HepG2 (cell line): Measurements from ENCODE around the gene ABCG2. TPM values are rescaled to one million over a fixed set of nuclear protein-coding genes. Genes with fewer than 3 reads are reported as not detected.

Experiments used
- CREB1 ChIP-seq, 2 experiments: fragments of 450-650 bp in 1 of 2; IDR thresholded peaks; 2 replicates each; pipeline ENCODE4 v1.6.1; 2016 to 2017; ENCODE audit warnings: control low read depth in 1 of 2, mild to moderate bottlenecking in 1 of 2, missing compliant biosample characterization in 1 of 2, missing genetic modification characterization in 1 of 2
- ELF1 ChIP-seq: sonication (generic); formaldehyde crosslinking; IDR thresholded peaks from 2 replicates; pipeline ENCODE4 v1.4.0; 2020; ENCODE audit warnings: missing genetic modification reagents
- ELF3 ChIP-seq: IDR thresholded peaks from 2 replicates; pipeline ENCODE4 v1.6.1; 2016; ENCODE audit warnings: missing genetic modification reagents, missing compliant biosample characterization
- HMGA1 ChIP-seq: sonication (generic); formaldehyde crosslinking; conservative IDR thresholded peaks from 2 replicates; pipeline ENCODE4 v1.4.0; 2020; ENCODE audit warnings: missing genetic modification reagents
- HNF4A ChIP-seq: sonication (generic); formaldehyde crosslinking; IDR thresholded peaks from 2 replicates; pipeline ENCODE4 v1.4.0; 2020; ENCODE audit warnings: missing genetic modification reagents
- JUN ChIP-seq: sonication (generic); formaldehyde crosslinking; IDR thresholded peaks from 2 replicates; pipeline ENCODE4 v1.4.0; 2020; ENCODE audit warnings: mild to moderate bottlenecking, missing genetic modification reagents
- MED8 ChIP-seq: sonication (generic); formaldehyde crosslinking; IDR thresholded peaks from 2 replicates; pipeline ENCODE4 v1.8.1; 2023; ENCODE audit warnings: mild to moderate bottlenecking, missing genetic modification reagents; ENCODE audit not compliant: insufficient replicate concordance
- MXD1 ChIP-seq: sonication (generic); formaldehyde crosslinking; IDR thresholded peaks from 2 replicates; pipeline ENCODE4 v1.4.0; 2020; ENCODE audit warnings: mild to moderate bottlenecking, missing genetic modification reagents
- MXD3 ChIP-seq: IDR thresholded peaks from 2 replicates; pipeline ENCODE4 v1.6.1; 2016; ENCODE audit warnings: mild to moderate bottlenecking, missing biosample characterization, missing genetic modification reagents
- MYC ChIP-seq: sonication (generic); formaldehyde crosslinking; IDR thresholded peaks from 2 replicates; pipeline ENCODE4 v1.9.0; 2021; ENCODE audit warnings: missing genetic modification reagents, borderline replicate concordance
- NFAT5 ChIP-seq: sonication (generic); formaldehyde crosslinking; IDR thresholded peaks from 2 replicates; pipeline ENCODE4 v1.4.0; 2020; ENCODE audit warnings: missing genetic modification reagents
- ZBTB46 ChIP-seq: sonication (generic); formaldehyde crosslinking; IDR thresholded peaks from 2 replicates; pipeline ENCODE4 v1.4.0; 2020; ENCODE audit warnings: mild to moderate bottlenecking, missing genetic modification reagents, borderline replicate concordance
- ZMAT5 ChIP-seq: sonication (generic); formaldehyde crosslinking; IDR thresholded peaks from 2 replicates; pipeline ENCODE4 v1.5.0; 2020; ENCODE audit warnings: mild to moderate bottlenecking, low read depth, missing genetic modification reagents, borderline replicate concordance
- ZMYM3 ChIP-seq: sonication (generic); formaldehyde crosslinking; IDR thresholded peaks from 2 replicates; pipeline ENCODE4 v1.5.1; 2020; ENCODE audit warnings: mild to moderate bottlenecking, missing genetic modification reagents
- ZNF230 ChIP-seq: sonication (generic); formaldehyde crosslinking; IDR thresholded peaks from 2 replicates; pipeline ENCODE4 v1.4.0; 2020; ENCODE audit warnings: mild to moderate bottlenecking, missing genetic modification reagents
- ZNF530 ChIP-seq: sonication (generic); formaldehyde crosslinking; IDR thresholded peaks from 2 replicates; pipeline ENCODE4 v1.5.0; 2020; ENCODE audit warnings: low read depth, mild to moderate bottlenecking, missing genetic modification reagents
- ZNF652 ChIP-seq: IDR thresholded peaks from 2 replicates; pipeline ENCODE4 v1.6.1; 2016; ENCODE audit warnings: low read depth, borderline replicate concordance
- ZNF770 ChIP-seq: sonication (generic); formaldehyde crosslinking; IDR thresholded peaks from 2 replicates; pipeline ENCODE4 v1.5.0; 2020; ENCODE audit warnings: mild to moderate bottlenecking, missing genetic modification reagents
- ZSCAN9 ChIP-seq: IDR thresholded peaks from 2 replicates; pipeline ENCODE4 v1.6.1; 2016; ENCODE audit warnings: borderline replicate concordance
- polyA plus RNA-seq, 8 experiments: library from polyadenylated mRNA; depleted of rRNA in 3 of 8; stranded (reverse) in 7 of 8; unstranded in 1 of 8; fragments of >200 nt; fragmentation: Illumina TruSeq in 4 of 8; extraction: Trizol in 4 of 8; gene quantifications; 2 replicates each; pipeline versions ENCODE4 v1.2.1 to v1.2.3, GENCODE V29; 2011 to 2016; ENCODE audit warnings: low read depth in 4 of 8, missing spikeins in 1 of 8, mixed read lengths in 1 of 8; ENCODE audit not compliant: insufficient read depth in 1 of 8
- total RNA-seq, 5 experiments: library from RNA; depleted of rRNA; stranded (reverse); fragments of >200 nt; fragmentation: Illumina TruSeq; extraction: Trizol; gene quantifications; 2 replicates each; pipeline ENCODE4 v1.2.3, GENCODE V29; 2016; ENCODE audit warnings: low read depth in 1 of 5

The ABCG2 gene
- total and polyA plus RNA-seq, 2 of the 13 experiments (the other 11 are each of a cell fraction or from before 2014, with no cell fraction given), result 10.0 to 15.7 TPM

- TF ChIP-seq ZNF770, result no peak
- 0 out of 2 replicates have a peak, but pooled peaks have one; percentile 58 for TF ChIP-seq JUN (CRISPR knock-in tag)
- no peak for TF ChIP-seq MED8
- TF ChIP-seq ZNF530 (CRISPR knock-in tag), result no peak
- no peak for TF ChIP-seq MXD1 (CRISPR knock-in tag)
- peak; percentile 65; the same call in 1 of the 2 replicates for TF ChIP-seq ZMYM3
- peak; percentile 64; the same call in 1 of the 2 replicates for TF ChIP-seq ZNF652 (CRISPR knock-in tag)
- no peak for TF ChIP-seq MXD3 (CRISPR knock-in tag)
- no peak for TF ChIP-seq CREB1 (IDR thresholded peaks at IDR 0.05)
- TF ChIP-seq CREB1 (CRISPR knock-in tag; IDR thresholded peaks at IDR 0.05), result peak; percentile 67
- TF ChIP-seq ELF3 (CRISPR knock-in tag), result peak; percentile 71
- TF ChIP-seq ZNF230, result peak; percentile 12; the same call in 1 of the 2 replicates
- TF ChIP-seq MYC (CRISPR knock-in tag), result peak; percentile 55; the same call in 1 of the 2 replicates
- no peak for TF ChIP-seq NFAT5 (CRISPR knock-in tag)
- peak; percentile 76 for TF ChIP-seq ZSCAN9 (CRISPR knock-in tag)
- TF ChIP-seq HNF4A (CRISPR knock-in tag), result peak; percentile 98
- TF ChIP-seq ELF1 (CRISPR knock-in tag), result peak; percentile 27; the same call in 1 of the 2 replicates
- TF ChIP-seq HMGA1 (CRISPR knock-in tag), result no peak
- no peak for TF ChIP-seq ZBTB46
- no peak for TF ChIP-seq ZMAT5
Measured at GRCh38 chr4:88107406-88108107, 50.9 kb downstream of the ABCG2 start (continued).
